AG10803 (cell line): Measurements from ENCODE around the gene TRIML2.

Experiments used
- DNase-seq: peaks from one replicate; pipeline ENCODE4 v3.0.0; 2010; ENCODE audit warnings: low read depth
- H3K4me3 ChIP-seq: 2 replicates; pipeline ENCODE4 v1.5.1; 2011; ENCODE audit warnings: mild to moderate bottlenecking, low read length, control low read depth
- TF ChIP-seq, protein P1 (sequence below): conservative IDR thresholded peaks from 2 replicates; pipeline ENCODE4 v1.5.1; 2011; ENCODE audit warnings: mild to moderate bottlenecking, low read length, control low read depth, inconsistent platforms

The TRIML2 gene

GRCh38 chr4:188145601-188146000 lies 36.2 kb upstream of the TRIML2 start:
- no peak overlapping the region for H3K4me3 ChIP-seq
- TF ChIP-seq, protein P1, sequence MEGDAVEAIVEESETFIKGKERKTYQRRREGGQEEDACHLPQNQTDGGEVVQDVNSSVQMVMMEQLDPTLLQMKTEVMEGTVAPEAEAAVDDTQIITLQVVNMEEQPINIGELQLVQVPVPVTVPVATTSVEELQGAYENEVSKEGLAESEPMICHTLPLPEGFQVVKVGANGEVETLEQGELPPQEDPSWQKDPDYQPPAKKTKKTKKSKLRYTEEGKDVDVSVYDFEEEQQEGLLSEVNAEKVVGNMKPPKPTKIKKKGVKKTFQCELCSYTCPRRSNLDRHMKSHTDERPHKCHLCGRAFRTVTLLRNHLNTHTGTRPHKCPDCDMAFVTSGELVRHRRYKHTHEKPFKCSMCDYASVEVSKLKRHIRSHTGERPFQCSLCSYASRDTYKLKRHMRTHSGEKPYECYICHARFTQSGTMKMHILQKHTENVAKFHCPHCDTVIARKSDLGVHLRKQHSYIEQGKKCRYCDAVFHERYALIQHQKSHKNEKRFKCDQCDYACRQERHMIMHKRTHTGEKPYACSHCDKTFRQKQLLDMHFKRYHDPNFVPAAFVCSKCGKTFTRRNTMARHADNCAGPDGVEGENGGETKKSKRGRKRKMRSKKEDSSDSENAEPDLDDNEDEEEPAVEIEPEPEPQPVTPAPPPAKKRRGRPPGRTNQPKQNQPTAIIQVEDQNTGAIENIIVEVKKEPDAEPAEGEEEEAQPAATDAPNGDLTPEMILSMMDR = no peak
- DNase-seq = no peak

GRCh38 chr4:188143731-188144130 lies 34.3 kb upstream of the TRIML2 start:
- DNase-seq = no peak
- TF ChIP-seq, protein P1 = no peak
- H3K4me3 ChIP-seq = no peak overlapping the region

DNA sequence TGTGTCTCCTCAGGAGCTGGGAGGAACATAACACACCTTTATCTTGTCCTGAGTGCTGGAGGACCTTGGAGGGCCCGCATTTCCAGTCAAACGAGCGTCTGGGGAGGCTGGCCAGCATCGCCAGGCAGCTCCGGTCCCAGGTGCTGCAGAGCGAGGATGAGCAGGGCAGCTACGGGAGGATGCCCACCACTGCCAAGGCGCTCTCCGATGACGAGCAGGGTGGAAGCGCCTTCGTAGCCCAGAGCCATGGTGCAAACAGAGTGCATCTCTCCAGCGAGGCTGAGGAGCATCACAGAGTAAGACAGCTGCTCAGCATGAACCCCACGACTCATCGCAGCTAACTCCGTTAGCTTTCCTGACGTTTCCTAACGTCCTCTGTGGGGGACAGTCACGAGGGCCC lies 30.3 kb upstream of the TRIML2 start:
- no peak for DNase-seq
- TF ChIP-seq, protein P1 = no peak

DNA sequence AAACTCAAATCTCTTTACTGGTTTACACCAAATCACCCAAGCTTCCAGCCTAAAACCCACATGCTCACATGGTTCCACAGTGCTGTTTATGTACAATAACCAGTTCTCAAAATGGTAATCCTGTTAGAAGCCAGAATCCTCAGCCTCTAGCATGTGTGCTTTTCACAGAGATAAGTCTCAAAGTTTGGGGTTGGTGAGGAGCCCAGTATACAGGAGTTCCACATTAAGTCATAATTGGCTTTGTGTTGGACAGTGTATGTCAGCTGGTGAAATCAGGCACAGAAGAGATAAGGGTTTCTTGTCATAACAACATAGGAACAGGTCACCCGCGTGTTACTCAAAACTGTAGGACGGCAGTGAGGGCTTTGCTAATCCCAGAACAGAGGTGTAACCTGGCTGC lies 29.7 kb upstream of the TRIML2 start, which contains the start of gene TRIML1:
Gene TRIML1 (plus strand): TSS at position 301 of the 400 bp plus-strand sequence. CDS start 118 bp downstream, outside the sequence.
- H3K4me3 ChIP-seq = no peak within 1 kb of the TSS
- DNase-seq = no peak
- TF ChIP-seq, protein P1 = no peak

More for the DNA sequence above, 30.3 kb upstream of the TRIML2 start:
- no peak overlapping the region for H3K4me3 ChIP-seq

DNA sequence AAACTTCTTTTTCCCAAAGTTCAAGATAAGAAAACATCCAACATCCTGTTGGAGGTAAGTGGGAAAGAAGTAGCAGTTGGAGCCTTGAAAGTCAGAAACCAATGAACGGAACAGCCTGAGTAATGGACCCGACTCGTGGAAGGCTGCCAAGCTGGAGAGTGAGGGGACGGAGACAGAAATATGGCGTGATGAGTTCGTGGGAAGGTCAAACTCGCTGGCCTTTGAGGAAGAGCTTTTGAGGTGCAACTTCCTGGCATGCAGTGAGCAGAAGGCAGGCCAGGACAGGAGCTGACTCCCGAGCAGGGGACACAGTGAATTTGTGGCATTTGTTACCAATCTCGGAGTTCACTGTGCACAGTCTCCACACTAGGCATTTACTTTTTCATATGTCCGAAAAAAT lies 28.8 kb upstream of the TRIML2 start:
- no peak overlapping the region for H3K4me3 ChIP-seq
- no peak for DNase-seq
- TF ChIP-seq, protein P1 = no peak

DNA sequence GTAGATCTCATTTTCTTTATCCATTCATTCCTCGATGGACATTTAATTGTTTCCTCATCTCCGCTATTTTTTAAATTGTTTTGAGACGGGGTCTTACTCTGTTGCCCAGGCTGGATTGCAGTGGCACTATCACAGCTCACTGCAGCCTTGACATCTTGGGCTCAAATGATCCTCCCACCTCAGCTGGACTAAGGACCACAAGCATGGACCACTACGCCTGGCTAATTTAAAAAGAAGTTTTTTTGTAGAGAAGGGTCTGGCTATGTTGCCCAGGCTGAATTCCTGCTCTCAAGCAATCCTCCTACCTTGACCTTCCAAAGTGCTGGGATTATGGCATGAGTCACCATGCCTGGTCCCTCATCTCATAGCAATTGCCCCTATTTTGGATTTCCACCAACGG lies 22.8 kb upstream of the TRIML2 start:
- TF ChIP-seq, protein P1 = no peak
- H3K4me3 ChIP-seq = no peak overlapping the region
- DNase-seq = no peak

- TF ChIP-seq, protein P1 = no peak
- no peak for DNase-seq
- no peak overlapping the region for H3K4me3 ChIP-seq
Measured at GRCh38 chr4:188130355-188130754, 21.0 kb upstream of the TRIML2 start.
